Measurements from ENCODE around the gene PACSIN2. TPM values are rescaled to one million over a fixed set of nuclear protein-coding genes. Genes with fewer than 3 reads are reported as not detected.

PACSIN2 gene
- total and polyA plus RNA-seq, 2 of the 13 experiments (the other 11 are each of a cell fraction or from before 2014, with no cell fraction given) = 54.1 to 68.8 TPM

DNA sequence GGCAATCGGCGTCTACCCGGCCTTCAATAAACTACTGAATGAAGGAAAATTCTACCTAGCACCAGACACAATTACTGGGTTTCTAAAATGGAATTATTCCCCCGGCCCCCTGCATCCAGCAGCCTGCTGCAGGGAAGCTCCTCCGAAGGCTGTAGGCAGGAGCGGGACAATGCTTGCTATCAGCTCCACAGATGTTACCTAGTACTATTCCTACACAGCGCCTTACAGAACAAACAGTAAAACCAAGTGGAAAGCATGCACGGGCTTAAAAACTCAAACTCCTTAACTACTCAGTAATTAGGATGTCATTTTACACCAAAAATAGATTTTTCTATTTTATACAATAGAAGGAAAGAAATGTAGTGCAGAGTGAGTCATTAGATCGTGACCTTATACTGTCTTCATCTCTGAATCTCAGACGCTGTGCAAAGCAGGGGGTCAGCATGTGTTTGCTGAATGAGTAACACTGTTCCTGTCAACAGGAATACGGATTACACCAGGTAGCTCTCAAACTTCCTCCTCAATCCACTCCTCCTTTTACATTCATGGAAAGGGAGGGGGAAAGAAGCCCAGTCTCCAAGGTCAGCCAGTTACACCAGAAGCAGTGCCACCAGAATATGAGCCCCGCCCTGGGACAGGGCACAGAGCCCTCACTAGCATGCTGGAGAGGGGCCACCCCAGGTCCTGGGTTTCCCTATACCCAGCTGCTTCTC lies 74.9 kb downstream of the PACSIN2 start (continued):
- TF ChIP-seq, protein P1, sequence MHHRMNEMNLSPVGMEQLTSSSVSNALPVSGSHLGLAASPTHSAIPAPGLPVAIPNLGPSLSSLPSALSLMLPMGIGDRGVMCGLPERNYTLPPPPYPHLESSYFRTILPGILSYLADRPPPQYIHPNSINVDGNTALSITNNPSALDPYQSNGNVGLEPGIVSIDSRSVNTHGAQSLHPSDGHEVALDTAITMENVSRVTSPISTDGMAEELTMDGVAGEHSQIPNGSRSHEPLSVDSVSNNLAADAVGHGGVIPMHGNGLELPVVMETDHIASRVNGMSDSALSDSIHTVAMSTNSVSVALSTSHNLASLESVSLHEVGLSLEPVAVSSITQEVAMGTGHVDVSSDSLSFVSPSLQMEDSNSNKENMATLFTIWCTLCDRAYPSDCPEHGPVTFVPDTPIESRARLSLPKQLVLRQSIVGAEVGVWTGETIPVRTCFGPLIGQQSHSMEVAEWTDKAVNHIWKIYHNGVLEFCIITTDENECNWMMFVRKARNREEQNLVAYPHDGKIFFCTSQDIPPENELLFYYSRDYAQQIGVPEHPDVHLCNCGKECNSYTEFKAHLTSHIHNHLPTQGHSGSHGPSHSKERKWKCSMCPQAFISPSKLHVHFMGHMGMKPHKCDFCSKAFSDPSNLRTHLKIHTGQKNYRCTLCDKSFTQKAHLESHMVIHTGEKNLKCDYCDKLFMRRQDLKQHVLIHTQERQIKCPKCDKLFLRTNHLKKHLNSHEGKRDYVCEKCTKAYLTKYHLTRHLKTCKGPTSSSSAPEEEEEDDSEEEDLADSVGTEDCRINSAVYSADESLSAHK (CRISPR knock-in tag; IDR thresholded peaks at IDR 0.05; ENCODE audit: borderline replicate concordance) = no peak
- TF ChIP-seq ZNF781 (CRISPR knock-in tag; IDR thresholded peaks at IDR 0.05; ENCODE audit: borderline replicate concordance, not compliant biosample characterization) = no peak
- TF ChIP-seq, protein P2, sequence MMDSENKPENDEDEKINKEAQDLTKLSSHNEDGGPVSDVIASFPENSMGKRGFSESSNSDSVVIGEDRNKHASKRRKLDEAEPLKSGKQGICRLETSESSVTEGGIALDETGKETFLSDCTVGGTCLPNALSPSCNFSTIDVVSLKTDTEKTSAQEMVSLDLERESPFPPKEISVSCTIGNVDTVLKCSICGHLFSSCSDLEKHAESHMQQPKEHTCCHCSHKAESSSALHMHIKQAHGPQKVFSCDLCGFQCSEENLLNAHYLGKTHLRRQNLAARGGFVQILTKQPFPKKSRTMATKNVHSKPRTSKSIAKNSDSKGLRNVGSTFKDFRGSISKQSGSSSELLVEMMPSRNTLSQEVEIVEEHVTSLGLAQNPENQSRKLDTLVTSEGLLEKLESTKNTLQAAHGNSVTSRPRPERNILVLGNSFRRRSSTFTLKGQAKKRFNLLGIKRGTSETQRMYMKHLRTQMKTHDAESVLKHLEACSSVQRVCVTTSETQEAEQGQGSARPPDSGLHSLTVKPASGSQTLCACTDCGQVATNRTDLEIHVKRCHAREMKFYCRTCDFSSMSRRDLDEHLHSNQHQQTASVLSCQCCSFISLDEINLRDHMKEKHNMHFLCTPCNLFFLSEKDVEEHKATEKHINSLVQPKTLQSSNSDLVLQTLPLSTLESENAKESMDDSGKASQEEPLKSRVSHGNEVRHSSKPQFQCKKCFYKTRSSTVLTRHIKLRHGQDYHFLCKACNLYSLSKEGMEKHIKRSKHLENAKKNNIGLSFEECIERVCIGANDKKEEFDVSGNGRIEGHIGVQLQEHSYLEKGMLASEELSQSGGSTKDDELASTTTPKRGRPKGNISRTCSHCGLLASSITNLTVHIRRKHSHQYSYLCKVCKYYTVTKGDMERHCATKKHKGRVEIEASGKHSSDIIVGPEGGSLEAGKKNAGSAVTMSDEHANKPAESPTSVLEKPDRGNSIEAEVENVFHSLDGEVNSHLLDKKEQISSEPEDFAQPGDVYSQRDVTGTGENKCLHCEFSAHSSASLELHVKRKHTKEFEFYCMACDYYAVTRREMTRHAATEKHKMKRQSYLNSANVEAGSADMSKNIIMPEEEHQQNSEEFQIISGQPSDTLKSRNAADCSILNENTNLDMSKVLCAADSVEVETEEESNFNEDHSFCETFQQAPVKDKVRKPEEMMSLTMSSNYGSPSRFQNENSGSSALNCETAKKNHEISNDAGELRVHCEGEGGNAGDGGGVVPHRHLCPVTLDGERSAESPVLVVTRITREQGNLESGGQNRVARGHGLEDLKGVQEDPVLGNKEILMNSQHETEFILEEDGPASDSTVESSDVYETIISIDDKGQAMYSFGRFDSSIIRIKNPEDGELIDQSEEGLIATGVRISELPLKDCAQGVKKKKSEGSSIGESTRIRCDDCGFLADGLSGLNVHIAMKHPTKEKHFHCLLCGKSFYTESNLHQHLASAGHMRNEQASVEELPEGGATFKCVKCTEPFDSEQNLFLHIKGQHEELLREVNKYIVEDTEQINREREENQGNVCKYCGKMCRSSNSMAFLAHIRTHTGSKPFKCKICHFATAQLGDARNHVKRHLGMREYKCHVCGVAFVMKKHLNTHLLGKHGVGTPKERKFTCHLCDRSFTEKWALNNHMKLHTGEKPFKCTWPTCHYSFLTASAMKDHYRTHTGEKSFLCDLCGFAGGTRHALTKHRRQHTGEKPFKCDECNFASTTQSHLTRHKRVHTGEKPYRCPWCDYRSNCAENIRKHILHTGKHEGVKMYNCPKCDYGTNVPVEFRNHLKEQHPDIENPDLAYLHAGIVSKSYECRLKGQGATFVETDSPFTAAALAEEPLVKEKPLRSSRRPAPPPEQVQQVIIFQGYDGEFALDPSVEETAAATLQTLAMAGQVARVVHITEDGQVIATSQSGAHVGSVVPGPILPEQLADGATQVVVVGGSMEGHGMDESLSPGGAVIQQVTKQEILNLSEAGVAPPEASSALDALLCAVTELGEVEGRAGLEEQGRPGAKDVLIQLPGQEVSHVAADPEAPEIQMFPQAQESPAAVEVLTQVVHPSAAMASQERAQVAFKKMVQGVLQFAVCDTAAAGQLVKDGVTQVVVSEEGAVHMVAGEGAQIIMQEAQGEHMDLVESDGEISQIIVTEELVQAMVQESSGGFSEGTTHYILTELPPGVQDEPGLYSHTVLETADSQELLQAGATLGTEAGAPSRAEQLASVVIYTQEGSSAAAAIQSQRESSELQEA (CRISPR knock-in tag; IDR thresholded peaks at IDR 0.05; ENCODE audit: not compliant biosample characterization) = no peak
- TF ChIP-seq PHF21A (CRISPR knock-in tag; IDR thresholded peaks at IDR 0.05) = no peak
- TF ChIP-seq ETV6 (CRISPR knock-in tag; conservative IDR thresholded peaks at IDR 0.05) = no peak
- TF ChIP-seq KAT8 (CRISPR knock-in tag; IDR thresholded peaks at IDR 0.05) = peak; percentile 41; the same call in 1 of the 2 replicates
- peak; percentile 31; the same call in 1 of the 2 replicates for TF ChIP-seq PPARG (CRISPR knock-in tag; conservative IDR thresholded peaks at IDR 0.05)
- no peak for TF ChIP-seq ZNF674 (CRISPR knock-in tag; IDR thresholded peaks at IDR 0.05; ENCODE audit: low read depth)
- TF ChIP-seq, protein P3, sequence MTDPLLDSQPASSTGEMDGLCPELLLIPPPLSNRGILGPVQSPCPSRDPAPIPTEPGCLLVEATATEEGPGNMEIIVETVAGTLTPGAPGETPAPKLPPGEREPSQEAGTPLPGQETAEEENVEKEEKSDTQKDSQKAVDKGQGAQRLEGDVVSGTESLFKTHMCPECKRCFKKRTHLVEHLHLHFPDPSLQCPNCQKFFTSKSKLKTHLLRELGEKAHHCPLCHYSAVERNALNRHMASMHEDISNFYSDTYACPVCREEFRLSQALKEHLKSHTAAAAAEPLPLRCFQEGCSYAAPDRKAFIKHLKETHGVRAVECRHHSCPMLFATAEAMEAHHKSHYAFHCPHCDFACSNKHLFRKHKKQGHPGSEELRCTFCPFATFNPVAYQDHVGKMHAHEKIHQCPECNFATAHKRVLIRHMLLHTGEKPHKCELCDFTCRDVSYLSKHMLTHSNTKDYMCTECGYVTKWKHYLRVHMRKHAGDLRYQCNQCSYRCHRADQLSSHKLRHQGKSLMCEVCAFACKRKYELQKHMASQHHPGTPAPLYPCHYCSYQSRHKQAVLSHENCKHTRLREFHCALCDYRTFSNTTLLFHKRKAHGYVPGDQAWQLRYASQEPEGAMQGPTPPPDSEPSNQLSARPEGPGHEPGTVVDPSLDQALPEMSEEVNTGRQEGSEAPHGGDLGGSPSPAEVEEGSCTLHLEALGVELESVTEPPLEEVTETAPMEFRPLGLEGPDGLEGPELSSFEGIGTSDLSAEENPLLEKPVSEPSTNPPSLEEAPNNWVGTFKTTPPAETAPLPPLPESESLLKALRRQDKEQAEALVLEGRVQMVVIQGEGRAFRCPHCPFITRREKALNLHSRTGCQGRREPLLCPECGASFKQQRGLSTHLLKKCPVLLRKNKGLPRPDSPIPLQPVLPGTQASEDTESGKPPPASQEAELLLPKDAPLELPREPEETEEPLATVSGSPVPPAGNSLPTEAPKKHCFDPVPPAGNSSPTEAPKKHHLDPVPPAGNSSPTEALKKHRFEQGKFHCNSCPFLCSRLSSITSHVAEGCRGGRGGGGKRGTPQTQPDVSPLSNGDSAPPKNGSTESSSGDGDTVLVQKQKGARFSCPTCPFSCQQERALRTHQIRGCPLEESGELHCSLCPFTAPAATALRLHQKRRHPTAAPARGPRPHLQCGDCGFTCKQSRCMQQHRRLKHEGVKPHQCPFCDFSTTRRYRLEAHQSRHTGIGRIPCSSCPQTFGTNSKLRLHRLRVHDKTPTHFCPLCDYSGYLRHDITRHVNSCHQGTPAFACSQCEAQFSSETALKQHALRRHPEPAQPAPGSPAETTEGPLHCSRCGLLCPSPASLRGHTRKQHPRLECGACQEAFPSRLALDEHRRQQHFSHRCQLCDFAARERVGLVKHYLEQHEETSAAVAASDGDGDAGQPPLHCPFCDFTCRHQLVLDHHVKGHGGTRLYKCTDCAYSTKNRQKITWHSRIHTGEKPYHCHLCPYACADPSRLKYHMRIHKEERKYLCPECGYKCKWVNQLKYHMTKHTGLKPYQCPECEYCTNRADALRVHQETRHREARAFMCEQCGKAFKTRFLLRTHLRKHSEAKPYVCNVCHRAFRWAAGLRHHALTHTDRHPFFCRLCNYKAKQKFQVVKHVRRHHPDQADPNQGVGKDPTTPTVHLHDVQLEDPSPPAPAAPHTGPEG (CRISPR knock-in tag; IDR thresholded peaks at IDR 0.05) = no peak
- TF ChIP-seq GLI4 (CRISPR knock-in tag; IDR thresholded peaks at IDR 0.05; ENCODE audit: borderline replicate concordance) = no peak
- TF ChIP-seq ZMYM4 (CRISPR knock-in tag; IDR thresholded peaks at IDR 0.05) = no peak
- TF ChIP-seq ZKSCAN1 (IDR thresholded peaks at IDR 0.05; ENCODE audit: low read length) = no peak
